ENCODE results near the gene CARMIL1.

CARMIL1 gene

DNA sequence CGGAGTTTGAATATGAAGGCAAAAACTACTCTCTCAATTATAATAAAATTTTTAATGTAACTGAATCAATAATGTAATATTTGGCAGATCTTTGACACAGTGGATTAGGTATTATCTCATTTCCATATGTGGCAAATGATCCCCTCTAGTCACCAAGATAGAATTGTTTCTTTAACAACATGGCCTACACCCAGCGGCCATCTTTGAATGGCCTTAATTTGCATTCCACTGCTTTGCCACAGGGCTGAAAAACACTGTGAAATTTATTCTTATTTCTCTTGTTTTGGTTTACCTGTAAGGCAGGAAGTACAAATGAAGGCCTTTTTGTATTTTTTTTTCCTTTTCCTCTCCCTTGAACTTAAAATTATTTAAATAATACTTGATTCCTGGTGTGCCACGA is 210.2 kb downstream of the CARMIL1 start:
- no peak overlapping the region for H3K4me3 ChIP-seq (replicated peaks; ENCODE audit: low read depth, low read length)
- DNase-seq (ENCODE audit: low read depth), result no peak
- TF ChIP-seq, protein P1, sequence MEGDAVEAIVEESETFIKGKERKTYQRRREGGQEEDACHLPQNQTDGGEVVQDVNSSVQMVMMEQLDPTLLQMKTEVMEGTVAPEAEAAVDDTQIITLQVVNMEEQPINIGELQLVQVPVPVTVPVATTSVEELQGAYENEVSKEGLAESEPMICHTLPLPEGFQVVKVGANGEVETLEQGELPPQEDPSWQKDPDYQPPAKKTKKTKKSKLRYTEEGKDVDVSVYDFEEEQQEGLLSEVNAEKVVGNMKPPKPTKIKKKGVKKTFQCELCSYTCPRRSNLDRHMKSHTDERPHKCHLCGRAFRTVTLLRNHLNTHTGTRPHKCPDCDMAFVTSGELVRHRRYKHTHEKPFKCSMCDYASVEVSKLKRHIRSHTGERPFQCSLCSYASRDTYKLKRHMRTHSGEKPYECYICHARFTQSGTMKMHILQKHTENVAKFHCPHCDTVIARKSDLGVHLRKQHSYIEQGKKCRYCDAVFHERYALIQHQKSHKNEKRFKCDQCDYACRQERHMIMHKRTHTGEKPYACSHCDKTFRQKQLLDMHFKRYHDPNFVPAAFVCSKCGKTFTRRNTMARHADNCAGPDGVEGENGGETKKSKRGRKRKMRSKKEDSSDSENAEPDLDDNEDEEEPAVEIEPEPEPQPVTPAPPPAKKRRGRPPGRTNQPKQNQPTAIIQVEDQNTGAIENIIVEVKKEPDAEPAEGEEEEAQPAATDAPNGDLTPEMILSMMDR (IDR thresholded peaks at IDR 0.05; ENCODE audit: low read length, missing control alignments), result no peak

DNA sequence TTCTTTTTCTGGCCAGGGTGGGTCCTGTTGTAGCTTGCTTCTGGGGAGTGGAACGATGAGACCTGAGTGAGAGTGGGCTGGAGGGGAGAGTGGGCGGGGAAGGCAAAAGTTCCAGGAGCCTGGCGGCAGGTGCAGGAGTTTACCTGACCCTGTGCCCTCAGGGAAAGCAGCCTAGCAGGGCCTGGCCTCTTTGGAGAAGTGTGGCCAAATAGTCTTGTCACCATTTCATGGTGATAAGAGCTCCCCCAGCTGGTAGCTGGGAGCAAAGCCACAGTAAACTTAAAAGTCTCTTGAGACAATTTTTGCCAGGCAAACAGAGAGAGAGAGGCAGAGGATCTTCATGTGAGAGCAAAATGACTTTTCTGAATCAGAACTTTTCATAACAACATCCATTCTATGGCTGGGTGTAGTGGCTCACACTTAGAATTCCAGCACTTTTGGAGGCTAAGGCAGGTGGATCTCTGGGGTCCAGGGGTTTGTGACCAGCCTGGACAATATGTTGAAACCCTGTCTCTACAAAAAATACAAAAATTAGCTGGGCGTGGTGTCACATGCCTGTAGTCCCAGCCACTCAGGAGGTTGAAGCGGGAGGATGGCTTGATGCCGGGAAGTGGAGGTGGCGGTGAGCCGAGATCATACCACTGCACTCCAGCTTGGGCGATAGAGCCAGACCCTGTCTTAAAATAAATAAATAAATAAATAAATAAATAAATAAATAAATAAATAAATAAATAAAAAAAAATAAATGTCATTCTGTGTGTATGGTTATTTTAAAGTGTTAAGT is 211.0 kb downstream of the CARMIL1 start:
- no peak overlapping the region for H3K4me3 ChIP-seq (replicated peaks; ENCODE audit: low read depth, low read length)
- TF ChIP-seq, protein P1 (IDR thresholded peaks at IDR 0.05; ENCODE audit: low read length, missing control alignments), result peak; percentile 88
- peak; percentile 85 for DNase-seq (ENCODE audit: low read depth)

DNA sequence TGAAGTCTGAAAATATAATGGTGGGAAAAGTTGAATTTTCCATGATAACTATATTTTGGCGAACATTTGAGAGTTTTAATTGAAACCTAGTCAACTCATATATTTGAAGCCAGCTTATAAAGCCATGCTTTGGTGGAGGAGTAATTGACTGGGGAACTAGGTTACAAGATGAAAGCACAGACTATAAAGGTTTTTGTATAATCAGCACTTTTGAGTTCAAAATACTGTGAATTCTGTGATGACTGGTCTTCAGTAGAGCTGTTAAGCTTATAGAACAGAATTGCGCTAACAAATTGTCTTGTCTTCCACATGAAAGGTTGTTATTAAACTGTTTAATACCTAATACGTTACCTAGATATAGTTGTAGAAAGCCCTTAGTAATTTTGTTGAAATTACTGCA is 213.8 kb downstream of the CARMIL1 start:
- no peak overlapping the region for H3K4me3 ChIP-seq (replicated peaks; ENCODE audit: low read depth, low read length)
- DNase-seq (ENCODE audit: low read depth), result no peak
- TF ChIP-seq, protein P1 (IDR thresholded peaks at IDR 0.05; ENCODE audit: low read length, missing control alignments), result no peak

DNA sequence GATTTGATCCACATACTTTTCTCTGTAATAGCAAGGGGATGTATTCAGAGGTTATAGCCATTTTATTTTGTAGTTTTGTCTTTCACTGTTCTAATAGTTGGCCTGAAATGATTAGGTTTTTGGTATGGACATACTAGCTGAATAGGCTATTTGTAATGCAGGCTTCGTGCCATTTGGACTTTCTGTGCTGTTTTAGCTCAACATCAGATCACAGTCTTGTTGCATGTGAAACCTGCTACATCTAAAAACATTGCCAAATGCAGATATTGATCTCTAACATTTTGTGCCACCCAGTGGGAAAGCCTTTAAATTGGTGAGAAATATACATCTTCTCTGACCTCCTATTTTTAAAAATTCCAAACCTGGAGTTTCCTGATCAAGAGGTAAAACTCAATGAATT is 215.3 kb downstream of the CARMIL1 start:
- no peak for DNase-seq (ENCODE audit: low read depth)
- TF ChIP-seq, protein P1 (IDR thresholded peaks at IDR 0.05; ENCODE audit: low read length, missing control alignments), result no peak
- H3K4me3 ChIP-seq (replicated peaks; ENCODE audit: low read depth, low read length), result no peak overlapping the region

DNA sequence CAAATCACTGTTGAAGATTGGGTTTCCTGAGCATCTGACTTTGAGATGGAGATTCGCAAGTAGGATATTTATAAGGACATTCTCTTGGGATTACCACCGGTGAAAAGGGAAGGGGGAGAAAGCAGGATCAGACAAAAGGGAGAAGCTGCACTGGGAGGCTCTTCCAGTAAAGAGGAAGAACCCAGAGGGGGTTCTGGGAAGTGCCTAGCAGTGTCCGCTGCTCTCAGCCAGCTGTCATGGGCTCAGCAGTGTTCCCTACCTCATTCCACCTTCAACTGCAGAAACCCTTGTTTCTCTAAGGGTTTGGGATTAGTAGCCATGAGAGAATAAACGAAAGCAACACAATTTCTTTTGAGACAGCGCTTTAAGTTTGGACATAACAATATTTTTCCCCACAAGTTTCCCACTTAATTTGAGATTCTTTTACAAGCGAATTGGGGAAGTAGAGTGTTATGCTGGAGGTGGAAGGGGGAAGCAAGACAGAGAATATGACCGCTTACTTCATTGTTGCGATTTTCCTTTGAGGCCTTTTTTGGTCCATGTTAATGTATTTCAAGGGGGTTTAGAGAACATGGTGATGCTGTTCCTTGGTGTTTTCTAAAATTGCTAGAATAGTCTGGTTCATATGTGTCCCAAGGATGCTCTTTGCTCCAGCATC is 218.3 kb downstream of the CARMIL1 start:
- TF ChIP-seq, protein P1 (IDR thresholded peaks at IDR 0.05; ENCODE audit: low read length, missing control alignments), result no peak
- DNase-seq (ENCODE audit: low read depth), result no peak
- H3K4me3 ChIP-seq (replicated peaks; ENCODE audit: low read depth, low read length), result no peak overlapping the region

DNA sequence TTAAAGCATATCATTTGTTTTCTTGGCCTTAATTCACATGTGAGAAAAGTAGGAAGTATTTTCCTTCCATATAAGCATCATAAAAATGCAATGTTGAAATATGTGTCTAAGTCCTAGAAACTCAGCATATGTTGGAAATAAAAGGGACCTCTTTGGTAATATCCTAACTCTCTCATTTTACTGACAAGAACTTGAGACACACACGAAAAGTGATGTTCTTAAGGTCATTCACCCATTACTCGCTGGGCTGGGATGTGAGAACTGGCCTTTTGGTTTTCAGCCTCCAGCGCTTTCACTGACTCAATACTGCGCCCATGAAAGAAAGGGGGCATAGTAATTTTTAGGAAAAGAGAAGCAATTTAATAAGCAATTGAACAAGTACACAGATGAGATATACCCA is 219.3 kb downstream of the CARMIL1 start:
- no peak overlapping the region for H3K4me3 ChIP-seq (replicated peaks; ENCODE audit: low read depth, low read length)
- TF ChIP-seq, protein P1 (IDR thresholded peaks at IDR 0.05; ENCODE audit: low read length, missing control alignments), result no peak
- DNase-seq (ENCODE audit: low read depth), result no peak

All from fibroblast of pulmonary artery (primary cell).